HG02852 (cell line): ENCODE data around the gene PSMD5.
A peak's percentile ranks its signal among the peaks of the same experiment; 100 is the strongest.
"Not testable (repeated sequence)": the region's sequence is repeated elsewhere in the genome, so short reads cannot be mapped to it uniquely, and the experiment has no call there.

Experiments used
- ATAC-seq: cut with Tn5 transposase; IDR thresholded peaks from one replicate; pipeline ENCODE4 v1.9.1; 2021; ENCODE audit warnings: mild to moderate bottlenecking, moderate library complexity; ENCODE audit not compliant: unreplicated experiment

PSMD5 gene

GRCh38 chr9:120815075-120815474 is 27.6 kb downstream of the PSMD5 start:
- no peak for ATAC-seq

GRCh38 chr9:120808931-120809330 is 33.8 kb downstream of the PSMD5 start:
- ATAC-seq: no peak

- no peak for ATAC-seq
These were observed 34.9 kb downstream of the PSMD5 start for GRCh38 chr9:120807607-120808379.

GRCh38 chr9:120804784-120805363 is 37.8 kb downstream of the PSMD5 start:
- ATAC-seq: not testable (repeated sequence)

- no peak for ATAC-seq
These were observed 41.3 kb downstream of the PSMD5 start for GRCh38 chr9:120801441-120801840.

- peak; percentile 88 for ATAC-seq
These were observed 49.6 kb downstream of the PSMD5 start, which contains the start of gene FBXW2 for GRCh38 chr9:120792898-120793765. TSS of gene FBXW2 (minus strand) at chr9:120793416. CDS start at chr9:120788258, 5,158 bp downstream.

GRCh38 chr9:120791161-120791560 is 51.6 kb downstream of the PSMD5 start:
- no peak for ATAC-seq

- no peak for ATAC-seq
These were observed 54.8 kb downstream of the PSMD5 start for GRCh38 chr9:120787933-120788332.

- ATAC-seq: no peak
These were observed 59.1 kb downstream of the PSMD5 start for GRCh38 chr9:120783602-120784047.

GRCh38 chr9:120781236-120781635 is 61.5 kb downstream of the PSMD5 start:
- no peak for ATAC-seq

GRCh38 chr9:120780367-120780766 is 62.4 kb downstream of the PSMD5 start:
- no peak for ATAC-seq

GRCh38 chr9:120779227-120779626 is 63.5 kb downstream of the PSMD5 start:
- ATAC-seq: no peak

GRCh38 chr9:120778758-120779157 is 64.0 kb downstream of the PSMD5 start:
- ATAC-seq: no peak

- ATAC-seq: no peak
These were observed 65.5 kb downstream of the PSMD5 start for GRCh38 chr9:120777229-120777628.

GRCh38 chr9:120776788-120777187 is 65.9 kb downstream of the PSMD5 start:
- no peak for ATAC-seq

- ATAC-seq: no peak
These were observed 66.9 kb downstream of the PSMD5 start for GRCh38 chr9:120775859-120776258.

GRCh38 chr9:120774719-120775118 is 68.0 kb downstream of the PSMD5 start:
- no peak for ATAC-seq

- ATAC-seq: no peak
These were observed 69.5 kb downstream of the PSMD5 start for GRCh38 chr9:120773256-120773655.

GRCh38 chr9:120770931-120771330 is 71.8 kb downstream of the PSMD5 start:
- no peak for ATAC-seq

GRCh38 chr9:120768886-120769285 is 73.8 kb downstream of the PSMD5 start:
- ATAC-seq: no peak

GRCh38 chr9:120768247-120768646 is 74.5 kb downstream of the PSMD5 start:
- ATAC-seq: no peak
